ENCODE data around the gene OR2M5. TPM values are rescaled to one million over a fixed set of nuclear protein-coding genes. Genes with fewer than 3 reads are reported as not detected.

The OR2M5 gene, protein sequence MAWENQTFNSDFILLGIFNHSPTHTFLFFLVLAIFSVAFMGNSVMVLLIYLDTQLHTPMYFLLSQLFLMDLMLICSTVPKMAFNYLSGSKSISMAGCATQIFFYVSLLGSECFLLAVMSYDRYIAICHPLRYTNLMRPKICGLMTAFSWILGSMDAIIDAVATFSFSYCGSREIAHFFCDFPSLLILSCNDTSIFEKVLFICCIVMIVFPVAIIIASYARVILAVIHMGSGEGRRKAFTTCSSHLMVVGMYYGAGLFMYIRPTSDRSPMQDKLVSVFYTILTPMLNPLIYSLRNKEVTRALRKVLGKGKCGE
- total RNA-seq (2021) = not detected in 2 replicates
- not detected for Bru-seq, nascent RNA
- percentile 39 among the genes with signal in this experiment for BruChase-seq, experiment 1, labeled RNA remaining after a 2-hour chase
- percentile 44 among the genes with signal in this experiment for BruChase-seq, experiment 2, labeled RNA remaining after a 6-hour chase
- long read RNA-seq = 0 reads

GRCh38 chr1:248144513-248145198 is at the start of gene OR2M5:
TSS of gene OR2M5 (plus strand) at chr1:248145148. CDS start at chr1:248145148, 0 bp downstream.
- H3K4me1 ChIP-seq (ENCODE audit: insufficient read depth, low read length, poor library complexity, severe bottlenecking) = no peaks in the 10 kb centered on the region
- ChIA-PET CTCF (no interaction called here), POLR2A (ENCODE audit: low non-redundant PET) (no interaction called here)
- H3K4me3 ChIP-seq (ENCODE audit: low read depth, low read length, poor library complexity, severe bottlenecking) = no peak within 1 kb of the TSS
- no peaks in the 10 kb centered on the region for H3K36me3 ChIP-seq (ENCODE audit: insufficient read depth, low read length, poor library complexity, severe bottlenecking)
- H3K27me3 ChIP-seq (replicated peaks; ENCODE audit: insufficient read depth, low read depth, low read length, poor library complexity) = no peaks in the 10 kb centered on the region
- peaks cover 25% of the 10 kb centered on the region for H3K9me3 ChIP-seq (ENCODE audit: low read depth, low read length, poor library complexity, severe bottlenecking)
- no peak for DNase-seq (ENCODE audit: low spot score)
- intact Hi-C loops (cut with micrococcal nuclease; ENCODE audit: unreplicated experiment) = no loop called here
- no peak within 1 kb of the TSS for H3K27ac ChIP-seq (ENCODE audit: low read depth, low read length, poor library complexity, severe bottlenecking)
- no TSS peak for BruUV-seq (replicated peaks)
- TF ChIP-seq, protein P1, sequence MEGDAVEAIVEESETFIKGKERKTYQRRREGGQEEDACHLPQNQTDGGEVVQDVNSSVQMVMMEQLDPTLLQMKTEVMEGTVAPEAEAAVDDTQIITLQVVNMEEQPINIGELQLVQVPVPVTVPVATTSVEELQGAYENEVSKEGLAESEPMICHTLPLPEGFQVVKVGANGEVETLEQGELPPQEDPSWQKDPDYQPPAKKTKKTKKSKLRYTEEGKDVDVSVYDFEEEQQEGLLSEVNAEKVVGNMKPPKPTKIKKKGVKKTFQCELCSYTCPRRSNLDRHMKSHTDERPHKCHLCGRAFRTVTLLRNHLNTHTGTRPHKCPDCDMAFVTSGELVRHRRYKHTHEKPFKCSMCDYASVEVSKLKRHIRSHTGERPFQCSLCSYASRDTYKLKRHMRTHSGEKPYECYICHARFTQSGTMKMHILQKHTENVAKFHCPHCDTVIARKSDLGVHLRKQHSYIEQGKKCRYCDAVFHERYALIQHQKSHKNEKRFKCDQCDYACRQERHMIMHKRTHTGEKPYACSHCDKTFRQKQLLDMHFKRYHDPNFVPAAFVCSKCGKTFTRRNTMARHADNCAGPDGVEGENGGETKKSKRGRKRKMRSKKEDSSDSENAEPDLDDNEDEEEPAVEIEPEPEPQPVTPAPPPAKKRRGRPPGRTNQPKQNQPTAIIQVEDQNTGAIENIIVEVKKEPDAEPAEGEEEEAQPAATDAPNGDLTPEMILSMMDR (conservative IDR thresholded peaks at IDR 0.05; ENCODE audit: low read depth, low read length) = no peak
- TF ChIP-seq EZH2 (IDR thresholded peaks at IDR 0.05; ENCODE audit: borderline replicate concordance, low read depth, low read length, poor library complexity, severe bottlenecking) = no peak

DNA sequence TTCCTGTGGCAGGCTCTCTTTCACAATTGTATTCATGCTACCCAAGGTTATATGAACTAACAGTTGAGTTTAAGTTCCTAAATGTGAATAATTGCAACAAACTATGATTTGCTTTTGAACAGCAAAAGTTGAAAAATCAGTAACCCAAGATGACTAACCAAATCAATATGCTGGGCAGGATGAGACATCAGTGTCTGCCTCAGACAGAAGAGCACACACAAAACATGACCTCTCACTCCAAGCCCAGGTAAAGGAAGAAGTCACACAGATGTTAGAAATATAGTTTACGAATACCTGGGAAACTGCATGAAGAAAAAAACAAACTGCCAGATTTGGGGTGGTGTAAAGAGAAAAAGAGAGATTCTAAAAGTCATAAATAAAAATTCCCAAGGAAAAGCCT is 46.4 kb upstream of the OR2M5 start:
- no peaks in the 10 kb centered on the region for H3K4me1 ChIP-seq (ENCODE audit: insufficient read depth, low read length, poor library complexity, severe bottlenecking)
- H3K27ac ChIP-seq (ENCODE audit: low read depth, low read length, poor library complexity, severe bottlenecking) = no peak overlapping the region
- H3K27me3 ChIP-seq (replicated peaks; ENCODE audit: insufficient read depth, low read depth, low read length, poor library complexity) = no peaks in the 10 kb centered on the region
- ChIA-PET POLR2A (ENCODE audit: low non-redundant PET) (no interaction called here), CTCF (no interaction called here)
- BruUV-seq (replicated peaks) = no TSS peak
- no peak overlapping the region for H3K4me3 ChIP-seq (ENCODE audit: low read depth, low read length, poor library complexity, severe bottlenecking)
- no peaks in the 10 kb centered on the region for H3K36me3 ChIP-seq (ENCODE audit: insufficient read depth, low read length, poor library complexity, severe bottlenecking)
- TF ChIP-seq, protein P1 (conservative IDR thresholded peaks at IDR 0.05; ENCODE audit: low read depth, low read length) = no peak
- no peak for TF ChIP-seq EZH2 (IDR thresholded peaks at IDR 0.05; ENCODE audit: borderline replicate concordance, low read depth, low read length, poor library complexity, severe bottlenecking)
- H3K9me3 ChIP-seq (ENCODE audit: low read depth, low read length, poor library complexity, severe bottlenecking) = peaks cover 21% of the 10 kb centered on the region
- DNase-seq (ENCODE audit: low spot score) = no peak
- intact Hi-C loops (cut with micrococcal nuclease; ENCODE audit: unreplicated experiment) = no loop called here

DNA sequence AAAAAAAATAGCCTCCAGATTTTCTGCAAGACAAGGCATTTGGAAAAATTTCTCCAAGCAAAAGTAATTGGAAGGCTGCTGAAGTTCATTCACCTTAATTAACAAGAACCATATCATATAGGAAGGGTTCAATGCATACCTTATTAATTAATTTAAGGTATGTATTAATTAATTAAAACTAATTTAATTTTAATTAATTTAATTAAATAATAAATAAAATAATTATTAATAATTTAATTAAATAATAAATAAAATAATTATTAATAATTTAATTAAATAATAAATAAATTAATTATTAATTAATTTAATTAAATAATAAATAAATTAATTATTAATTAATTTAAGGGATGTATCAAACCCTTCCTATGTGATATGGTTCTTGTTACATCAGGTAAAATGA is 42.1 kb upstream of the OR2M5 start:
- CTCF ChIA-PET = no interaction called here

More for the DNA sequence above, 42.1 kb upstream of the OR2M5 start:
- Histone ChIP-seq H3K9me3 (ENCODE audit: low read depth, low read length, poor library complexity, severe bottlenecking) (peaks cover 8% of the 10 kb centered on the region), H3K4me1 (ENCODE audit: insufficient read depth, low read length, poor library complexity, severe bottlenecking) (no peaks in the 10 kb centered on the region), H3K27ac (ENCODE audit: low read depth, low read length, poor library complexity, severe bottlenecking) (no peak overlapping the region), H3K36me3 (ENCODE audit: insufficient read depth, low read length, poor library complexity, severe bottlenecking) (no peaks in the 10 kb centered on the region), H3K27me3 (replicated peaks; ENCODE audit: insufficient read depth, low read depth, low read length, poor library complexity) (no peaks in the 10 kb centered on the region), H3K4me3 (ENCODE audit: low read depth, low read length, poor library complexity, severe bottlenecking) (no peak overlapping the region)
- POLR2A ChIA-PET (ENCODE audit: low non-redundant PET) = no interaction called here
- intact Hi-C loops (cut with micrococcal nuclease; ENCODE audit: unreplicated experiment) = no loop called here
- BruUV-seq (replicated peaks) = no TSS peak
- no peak for DNase-seq (ENCODE audit: low spot score)
- TF ChIP-seq, protein P1 (conservative IDR thresholded peaks at IDR 0.05; ENCODE audit: low read depth, low read length) = no peak
- no peak for TF ChIP-seq EZH2 (IDR thresholded peaks at IDR 0.05; ENCODE audit: borderline replicate concordance, low read depth, low read length, poor library complexity, severe bottlenecking)
